Activated naive CD8-positive, alpha-beta T cell treated with anti-CD3 and anti-CD28 coated beads, Interleukin-2, amount 10 ng/mL, durations not matched to agents 7 days and 5 days (primary cell): ENCODE results near the gene CD300H. TPM values are rescaled to one million over a fixed set of nuclear protein-coding genes. Genes with fewer than 3 reads are reported as not detected.
A peak's percentile ranks its signal among the peaks of the same experiment; 100 is the strongest.

Experiments
- ATAC-seq: fragments of 150-1000 bp; cut with Tn5 transposase; one replicate; pipeline ENCODE4 v1.10.0; 2021; ENCODE audit warnings: low read depth, moderate library complexity
- POLR2A ChIA-PET: fragments of 350-600 bp; sonication (Branson Sonifier 250); formaldehyde crosslinking; loops from one replicate; lab custom pipeline; 2021; ENCODE audit warnings: antibody characterized with exemption; lab: Charles Lee
- DNase-seq: peaks from one replicate; pipeline ENCODE4 v3.0.0; 2021
- H3K27ac Mint-ChIP-seq: one replicate; pipeline ENCODE4 v1.8.0; 2022; ENCODE audit warnings: mild to moderate bottlenecking, mixed read lengths
- H3K27me3 Mint-ChIP-seq: one replicate; pipeline ENCODE4 v1.8.0; 2022; ENCODE audit warnings: mild to moderate bottlenecking, moderate library complexity, mixed read lengths
- H3K36me3 Mint-ChIP-seq: one replicate; pipeline ENCODE4 v1.8.0; 2021; ENCODE audit warnings: mild to moderate bottlenecking, mixed read lengths
- H3K4me1 Mint-ChIP-seq: one replicate; pipeline ENCODE4 v1.8.0; 2021; ENCODE audit warnings: mixed read lengths
- H3K4me3 Mint-ChIP-seq: one replicate; pipeline ENCODE4 v1.8.0; 2022; ENCODE audit warnings: mild to moderate bottlenecking, moderate library complexity, mixed read lengths
- H3K9me3 Mint-ChIP-seq: one replicate; pipeline ENCODE4 v1.8.0; 2021; ENCODE audit warnings: mixed read lengths
- total RNA-seq, 2 experiments: library from RNA; stranded (reverse); gene quantifications; one replicate each; pipeline ENCODE4 v1.2.3, GENCODE V29; 2021

Gene CD300H
- total RNA-seq, 2 experiments from 2014 or later, result not detected

GRCh38 chr17:74555427-74555940 lies 11.8 kb downstream of the CD300H start:
- ATAC-seq, result no peak
- no peak for DNase-seq
- Mint-ChIP-seq H3K36me3 (no peaks in the 10 kb centered on the region), H3K27ac (no peak overlapping the region), H3K4me1 (peaks cover 8% of the 10 kb centered on the region), H3K4me3 (no peak overlapping the region), H3K9me3 (no peaks in the 10 kb centered on the region), H3K27me3 (no peaks in the 10 kb centered on the region)
- POLR2A ChIA-PET, result interaction anchor here (1.5 kb wide), 1 partner anchor 10 kb away, joined by 4 read pairs; the partner anchor contains the start of gene CD300C

GRCh38 chr17:74554909-74555308 lies 12.4 kb downstream of the CD300H start:
- POLR2A ChIA-PET, result no interaction called here
- no peaks in the 10 kb centered on the region for H3K36me3 Mint-ChIP-seq
- no peak overlapping the region for H3K4me3 Mint-ChIP-seq
- no peak overlapping the region for H3K27ac Mint-ChIP-seq
- H3K4me1 Mint-ChIP-seq, result peaks cover 8% of the 10 kb centered on the region
- H3K27me3 Mint-ChIP-seq, result no peaks in the 10 kb centered on the region
- DNase-seq, result no peak
- ATAC-seq, result no peak
- H3K9me3 Mint-ChIP-seq, result no peaks in the 10 kb centered on the region

GRCh38 chr17:74552037-74552436 lies 15.3 kb downstream of the CD300H start:
- H3K4me1 Mint-ChIP-seq, result peaks cover 12% of the 10 kb centered on the region
- DNase-seq, result no peak
- no peaks in the 10 kb centered on the region for H3K9me3 Mint-ChIP-seq
- H3K4me3 Mint-ChIP-seq, result no peak overlapping the region
- no peak overlapping the region for H3K27ac Mint-ChIP-seq
- POLR2A ChIA-PET, result no interaction called here
- ATAC-seq, result no peak
- no peaks in the 10 kb centered on the region for H3K36me3 Mint-ChIP-seq
- H3K27me3 Mint-ChIP-seq, result no peaks in the 10 kb centered on the region

GRCh38 chr17:74550602-74551001 lies 16.7 kb downstream of the CD300H start:
- DNase-seq (no peak), ATAC-seq (no peak)
- no peaks in the 10 kb centered on the region for H3K36me3 Mint-ChIP-seq
- peaks cover 20% of the 10 kb centered on the region for H3K4me1 Mint-ChIP-seq
- no peak overlapping the region for H3K27ac Mint-ChIP-seq
- no peak overlapping the region for H3K4me3 Mint-ChIP-seq
- no peaks in the 10 kb centered on the region for H3K27me3 Mint-ChIP-seq
- H3K9me3 Mint-ChIP-seq, result no peaks in the 10 kb centered on the region
- POLR2A ChIA-PET, result no interaction called here

- DNase-seq (no peak), ATAC-seq (no peak)
- POLR2A ChIA-PET, result no interaction called here
- Mint-ChIP-seq H3K27me3 (no peaks in the 10 kb centered on the region), H3K27ac (no peak overlapping the region), H3K4me1 (peaks cover 25% of the 10 kb centered on the region), H3K36me3 (no peaks in the 10 kb centered on the region), H3K4me3 (no peak overlapping the region), H3K9me3 (no peaks in the 10 kb centered on the region)
These were observed 18.0 kb downstream of the CD300H start for GRCh38 chr17:74549343-74549742.

GRCh38 chr17:74547736-74548135 lies 19.6 kb downstream of the CD300H start:
- POLR2A ChIA-PET, result no interaction called here
- H3K36me3 Mint-ChIP-seq, result no peaks in the 10 kb centered on the region
- H3K4me1 Mint-ChIP-seq, result peaks cover 25% of the 10 kb centered on the region
- H3K27me3 Mint-ChIP-seq, result no peaks in the 10 kb centered on the region
- H3K9me3 Mint-ChIP-seq, result no peaks in the 10 kb centered on the region
- DNase-seq (peak; percentile 50), ATAC-seq (peak; percentile 78)
- peak overlapping the region; percentile 67 for H3K4me3 Mint-ChIP-seq
- peak overlapping the region; percentile 85 for H3K27ac Mint-ChIP-seq

GRCh38 chr17:74547264-74547663 lies 20.0 kb downstream of the CD300H start:
- H3K27me3 Mint-ChIP-seq, result no peaks in the 10 kb centered on the region
- DNase-seq (no peak), ATAC-seq (no peak)
- H3K36me3 Mint-ChIP-seq, result no peaks in the 10 kb centered on the region
- H3K27ac Mint-ChIP-seq, result peak overlapping the region; percentile 85
- H3K9me3 Mint-ChIP-seq, result no peaks in the 10 kb centered on the region
- peak overlapping the region; percentile 67 for H3K4me3 Mint-ChIP-seq
- POLR2A ChIA-PET, result no interaction called here
- peaks cover 25% of the 10 kb centered on the region for H3K4me1 Mint-ChIP-seq

GRCh38 chr17:74546586-74546985 lies 20.7 kb downstream of the CD300H start:
- POLR2A ChIA-PET, result interaction anchor here (1.2 kb wide), 1 partner anchor 10 kb away, joined by 4 read pairs; no protein-coding TSS in a partner anchor
- Mint-ChIP-seq H3K4me3 (no peak overlapping the region), H3K27ac (peak overlapping the region; percentile 36), H3K27me3 (no peaks in the 10 kb centered on the region), H3K4me1 (peaks cover 25% of the 10 kb centered on the region), H3K36me3 (no peaks in the 10 kb centered on the region), H3K9me3 (no peaks in the 10 kb centered on the region)
- DNase-seq, result no peak
- ATAC-seq, result no peak

GRCh38 chr17:74545843-74546230 lies 21.5 kb downstream of the CD300H start, which contains the start of gene CD300C:
TSS of gene CD300C (minus strand) at chr17:74546115. CDS start at chr17:74545782, 333 bp downstream.
- POLR2A ChIA-PET, result interaction anchor here (1.2 kb wide), 1 partner anchor 10 kb away, joined by 4 read pairs; no protein-coding TSS in a partner anchor
- peak; percentile 33 for ATAC-seq

GRCh38 chr17:74544991-74545842 lies 22.1 kb downstream of the CD300H start:
- ATAC-seq, result no peak
- no peak overlapping the region for H3K4me3 Mint-ChIP-seq
- H3K36me3 Mint-ChIP-seq, result no peaks in the 10 kb centered on the region
- H3K4me1 Mint-ChIP-seq, result peaks cover 25% of the 10 kb centered on the region
- DNase-seq, result no peak
- H3K27ac Mint-ChIP-seq, result peak overlapping the region; percentile 62
- H3K9me3 Mint-ChIP-seq, result no peaks in the 10 kb centered on the region
- POLR2A ChIA-PET, result interaction anchor here (1.2 kb wide), 1 partner anchor 11 kb away, joined by 4 read pairs; no protein-coding TSS in a partner anchor
- H3K27me3 Mint-ChIP-seq, result peaks cover 1% of the 10 kb centered on the region

More at GRCh38 chr17:74545843-74546230, 21.5 kb downstream of the CD300H start, which contains the start of gene CD300C:
- no peaks in the 10 kb centered on the region for H3K36me3 Mint-ChIP-seq
- H3K27me3 Mint-ChIP-seq, result no peaks in the 10 kb centered on the region
- H3K4me3 Mint-ChIP-seq, result no peak within 1 kb of the TSS
- no peak for DNase-seq
- no peaks in the 10 kb centered on the region for H3K9me3 Mint-ChIP-seq
- H3K27ac Mint-ChIP-seq, result peak within 1 kb of the TSS; percentile 62
- peaks cover 25% of the 10 kb centered on the region for H3K4me1 Mint-ChIP-seq

GRCh38 chr17:74543891-74544760 lies 23.2 kb downstream of the CD300H start:
- no peak for ATAC-seq
- Mint-ChIP-seq H3K36me3 (no peaks in the 10 kb centered on the region), H3K27ac (no peak overlapping the region), H3K4me3 (no peak overlapping the region), H3K27me3 (peaks cover 5% of the 10 kb centered on the region), H3K4me1 (peaks cover 25% of the 10 kb centered on the region), H3K9me3 (no peaks in the 10 kb centered on the region)
- DNase-seq, result no peak
- POLR2A ChIA-PET, result no interaction called here

GRCh38 chr17:74543406-74543805 lies 23.9 kb downstream of the CD300H start:
- peak overlapping the region; percentile 56 for H3K27ac Mint-ChIP-seq
- H3K27me3 Mint-ChIP-seq, result peaks cover 5% of the 10 kb centered on the region
- H3K4me1 Mint-ChIP-seq, result peaks cover 24% of the 10 kb centered on the region
- no peaks in the 10 kb centered on the region for H3K9me3 Mint-ChIP-seq
- POLR2A ChIA-PET, result no interaction called here
- no peak for ATAC-seq
- DNase-seq, result no peak
- H3K4me3 Mint-ChIP-seq, result no peak overlapping the region
- no peaks in the 10 kb centered on the region for H3K36me3 Mint-ChIP-seq
